OCI-LY7 (cell line): ENCODE measurements around the gene SACS. TPM values are rescaled to one million over a fixed set of nuclear protein-coding genes. Genes with fewer than 3 reads are reported as not detected.

ENCODE experiments used
- BruUV-seq: library from RNA; stranded (reverse); fragments of 400-500 nt; replicated peaks from 2 replicates; lab custom pipeline; 2021; lab: Mats Ljungman, UMichigan
- CTCF ChIA-PET: fragments of 300-600 bp; sonication (Branson Sonifier 250); formaldehyde crosslinking; loops from one replicate; lab custom pipeline; 2022; ENCODE audit warnings: antibody characterized with exemption; ENCODE audit not compliant: unreplicated experiment; lab: Charles Lee
- POLR2A ChIA-PET: fragments of 300-600 bp; sonication (Branson Sonifier 250); formaldehyde crosslinking; loops from one replicate; lab custom pipeline; 2022; ENCODE audit warnings: antibody characterized with exemption; lab: Charles Lee
- DNase-seq: peaks from one replicate; pipeline ENCODE4 v3.0.0-alpha.2; 2015; ENCODE audit warnings: low spot score
- H2AFZ ChIP-seq: fragments of 200-600 bp; sonication (generic), shearing (Covaris generic); 2 replicates; pipeline ENCODE4 v1.6.1; 2014; ENCODE audit warnings: mild to moderate bottlenecking, antibody characterized with exemption, low read length, moderate library complexity
- H3K27ac ChIP-seq: fragments of 200-600 bp; sonication (generic); 2 replicates; pipeline ENCODE4 v1.5.1; 2014; ENCODE audit warnings: mixed run types, low read depth, mild to moderate bottlenecking, moderate library complexity, low read length, inconsistent platforms; ENCODE audit not compliant: poor library complexity, severe bottlenecking
- H3K36me3 ChIP-seq: fragments of 200-600 bp; sonication (generic); 2 replicates; pipeline ENCODE4 v1.6.1; 2014; ENCODE audit warnings: mild to moderate bottlenecking, antibody characterized with exemption, low read length, moderate library complexity, mixed read lengths; ENCODE audit not compliant: insufficient read depth
- H3K4me1 ChIP-seq: fragments of 200-600 bp; sonication (generic); 2 replicates; pipeline ENCODE4 v1.5.1; 2014; ENCODE audit warnings: mild to moderate bottlenecking, low read length; ENCODE audit not compliant: insufficient read depth, poor library complexity, severe bottlenecking
- H3K4me2 ChIP-seq: fragments of 200-600 bp; sonication (generic); 2 replicates; pipeline ENCODE4 v1.6.1; 2014; ENCODE audit warnings: mild to moderate bottlenecking, low read length
- H3K4me3 ChIP-seq: fragments of 200-600 bp; sonication (generic); 2 replicates; pipeline ENCODE4 v1.5.1; 2014; ENCODE audit warnings: mild to moderate bottlenecking, low read depth, low read length; ENCODE audit not compliant: poor library complexity, severe bottlenecking
- H3K79me2 ChIP-seq: fragments of 200-600 bp; sonication (generic); 2 replicates; pipeline ENCODE4 v1.6.1; 2016; ENCODE audit warnings: low read depth, mild to moderate bottlenecking, low read length, moderate library complexity, mixed read lengths; ENCODE audit not compliant: insufficient read depth
- H3K9me2 ChIP-seq: fragments of 200-600 bp; sonication (generic); 2 replicates; pipeline ENCODE4 v1.6.1; 2016; ENCODE audit warnings: mild to moderate bottlenecking, low read length, mixed read lengths; ENCODE audit not compliant: insufficient read depth
- H3K9me3 ChIP-seq: fragments of 200-600 bp; sonication (generic); 2 replicates; pipeline ENCODE4 v1.6.1; 2014; ENCODE audit warnings: mild to moderate bottlenecking, mixed run types, low read length, mixed read lengths
- H4K20me1 ChIP-seq: fragments of 200-600 bp; sonication (generic); 2 replicates; pipeline ENCODE4 v1.6.1; 2014; ENCODE audit warnings: mild to moderate bottlenecking, antibody characterized with exemption, low read length, moderate library complexity, mixed read lengths; ENCODE audit not compliant: insufficient read depth
- EZH2phosphoT487 ChIP-seq: fragments of 200-600 bp; sonication (generic); IDR thresholded peaks from 2 replicates; pipeline ENCODE4 v1.6.1; 2018; ENCODE audit warnings: low read depth, borderline replicate concordance, mild to moderate bottlenecking, mixed run types, antibody characterized with exemption, low read length, moderate library complexity, mixed read lengths
- intact Hi-C: fragments of 100-400 bp; cut with micrococcal nuclease; formaldehyde crosslinking; loops from one replicate; pipeline ENCODE4 v1.10.0; 2022; ENCODE audit not compliant: unreplicated experiment
- total RNA-seq, 2 experiments: library from RNA; depleted of rRNA in 1 of 2; stranded (reverse); fragments of >200 nt in 1 of 2; shearing (Covaris generic) in 1 of 2; gene quantifications; 2 replicates each; pipeline ENCODE4 v1.2.3, GENCODE V29; 2014 to 2022
- TF ChIP-seq, protein P1 (sequence below): fragments of 200-600 bp; sonication (generic); conservative IDR thresholded peaks from 2 replicates; pipeline ENCODE4 v1.5.1; 2014; ENCODE audit warnings: mild to moderate bottlenecking, antibody characterized with exemption, low read length, moderate library complexity, mixed read lengths

Gene SACS
- total RNA-seq, 2 experiments from 2014 or later, result 9.8 to 22.6 TPM

DNA sequence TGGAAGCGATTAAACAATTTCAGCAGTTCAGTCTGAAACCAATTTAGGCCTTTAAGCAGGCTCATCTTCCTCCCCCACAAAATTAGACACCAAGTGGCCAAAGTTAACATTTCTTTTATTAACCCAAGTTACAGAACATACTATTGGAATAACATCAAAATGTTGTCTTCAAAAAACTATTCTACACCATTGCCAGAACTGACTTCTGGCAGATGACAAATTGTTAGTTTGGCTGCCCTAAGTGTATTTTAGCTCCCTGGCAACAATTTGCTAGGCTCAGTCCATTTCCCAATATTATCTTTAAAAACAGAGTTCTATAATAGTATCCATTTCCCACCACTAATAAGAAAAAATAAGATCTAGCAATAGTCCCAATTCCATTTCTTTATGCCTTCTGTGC is 144.9 kb downstream of the SACS start:
- no peaks in the 10 kb centered on the region for H3K9me2 ChIP-seq
- no peak for DNase-seq
- ChIA-PET POLR2A (no interaction called here), CTCF (no interaction called here)
- intact Hi-C loops, result no loop called here
- no peaks in the 10 kb centered on the region for H3K36me3 ChIP-seq
- H3K27ac ChIP-seq, result no peak overlapping the region
- H4K20me1 ChIP-seq, result no peaks in the 10 kb centered on the region
- TF ChIP-seq, protein P1, sequence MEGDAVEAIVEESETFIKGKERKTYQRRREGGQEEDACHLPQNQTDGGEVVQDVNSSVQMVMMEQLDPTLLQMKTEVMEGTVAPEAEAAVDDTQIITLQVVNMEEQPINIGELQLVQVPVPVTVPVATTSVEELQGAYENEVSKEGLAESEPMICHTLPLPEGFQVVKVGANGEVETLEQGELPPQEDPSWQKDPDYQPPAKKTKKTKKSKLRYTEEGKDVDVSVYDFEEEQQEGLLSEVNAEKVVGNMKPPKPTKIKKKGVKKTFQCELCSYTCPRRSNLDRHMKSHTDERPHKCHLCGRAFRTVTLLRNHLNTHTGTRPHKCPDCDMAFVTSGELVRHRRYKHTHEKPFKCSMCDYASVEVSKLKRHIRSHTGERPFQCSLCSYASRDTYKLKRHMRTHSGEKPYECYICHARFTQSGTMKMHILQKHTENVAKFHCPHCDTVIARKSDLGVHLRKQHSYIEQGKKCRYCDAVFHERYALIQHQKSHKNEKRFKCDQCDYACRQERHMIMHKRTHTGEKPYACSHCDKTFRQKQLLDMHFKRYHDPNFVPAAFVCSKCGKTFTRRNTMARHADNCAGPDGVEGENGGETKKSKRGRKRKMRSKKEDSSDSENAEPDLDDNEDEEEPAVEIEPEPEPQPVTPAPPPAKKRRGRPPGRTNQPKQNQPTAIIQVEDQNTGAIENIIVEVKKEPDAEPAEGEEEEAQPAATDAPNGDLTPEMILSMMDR, result no peak
- no peak for TF ChIP-seq EZH2phosphoT487
- H3K4me3 ChIP-seq, result no peak overlapping the region
- no peak overlapping the region for H3K4me2 ChIP-seq
- no TSS peak for BruUV-seq
- no peak overlapping the region for H2AFZ ChIP-seq
- H3K79me2 ChIP-seq, result no peaks in the 10 kb centered on the region
- H3K9me3 ChIP-seq, result no peaks in the 10 kb centered on the region
- H3K4me1 ChIP-seq, result no peaks in the 10 kb centered on the region

- intact Hi-C loops, result no loop called here
- no peak overlapping the region for H2AFZ ChIP-seq
- H3K4me3 ChIP-seq, result no peak overlapping the region
- TF ChIP-seq, protein P1, result no peak
- no peak for TF ChIP-seq EZH2phosphoT487
- no peaks in the 10 kb centered on the region for H3K36me3 ChIP-seq
- no peak overlapping the region for H3K4me2 ChIP-seq
- BruUV-seq, result no TSS peak
- ChIA-PET CTCF (no interaction called here), POLR2A (interaction anchor here (0.6 kb wide), 1 partner anchor 25 kb away, joined by 3 read pairs; no protein-coding TSS in a partner anchor)
- H3K79me2 ChIP-seq, result no peaks in the 10 kb centered on the region
- H4K20me1 ChIP-seq, result no peaks in the 10 kb centered on the region
- H3K4me1 ChIP-seq, result no peaks in the 10 kb centered on the region
- H3K9me3 ChIP-seq, result no peaks in the 10 kb centered on the region
- no peak for DNase-seq
- no peak overlapping the region for H3K27ac ChIP-seq
- no peaks in the 10 kb centered on the region for H3K9me2 ChIP-seq
Observed at GRCh38 chr13:23279321-23279720, 154.2 kb downstream of the SACS start.

Other genes with a start within 250 kb of the SACS start
- not detected in 2 replicates for gene TNFRSF19, start 136.7 kb upstream of the SACS start, total RNA-seq (2014; rRNA removed; shearing (Covaris generic))
- gene TNFRSF19, start 136.7 kb upstream of the SACS start, total RNA-seq (2022), result not detected in 2 replicates